K562 treated with DMSO at 1 percent for 12 hours (cell line): ENCODE results near the gene STX19. TPM values are rescaled to one million over a fixed set of nuclear protein-coding genes. Genes with fewer than 3 reads are reported as not detected.

Experiments used
- total RNA-seq: library from RNA; unstranded; fragments of 300-600 nt; gene quantifications from 2 replicates; pipeline ENCODE4 v1.2.3, GENCODE V29; 2022; ENCODE audit not compliant: insufficient read depth

Gene STX19, protein sequence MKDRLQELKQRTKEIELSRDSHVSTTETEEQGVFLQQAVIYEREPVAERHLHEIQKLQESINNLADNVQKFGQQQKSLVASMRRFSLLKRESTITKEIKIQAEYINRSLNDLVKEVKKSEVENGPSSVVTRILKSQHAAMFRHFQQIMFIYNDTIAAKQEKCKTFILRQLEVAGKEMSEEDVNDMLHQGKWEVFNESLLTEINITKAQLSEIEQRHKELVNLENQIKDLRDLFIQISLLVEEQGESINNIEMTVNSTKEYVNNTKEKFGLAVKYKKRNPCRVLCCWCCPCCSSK
- total RNA-seq, result not detected in 2 replicates

DNA sequence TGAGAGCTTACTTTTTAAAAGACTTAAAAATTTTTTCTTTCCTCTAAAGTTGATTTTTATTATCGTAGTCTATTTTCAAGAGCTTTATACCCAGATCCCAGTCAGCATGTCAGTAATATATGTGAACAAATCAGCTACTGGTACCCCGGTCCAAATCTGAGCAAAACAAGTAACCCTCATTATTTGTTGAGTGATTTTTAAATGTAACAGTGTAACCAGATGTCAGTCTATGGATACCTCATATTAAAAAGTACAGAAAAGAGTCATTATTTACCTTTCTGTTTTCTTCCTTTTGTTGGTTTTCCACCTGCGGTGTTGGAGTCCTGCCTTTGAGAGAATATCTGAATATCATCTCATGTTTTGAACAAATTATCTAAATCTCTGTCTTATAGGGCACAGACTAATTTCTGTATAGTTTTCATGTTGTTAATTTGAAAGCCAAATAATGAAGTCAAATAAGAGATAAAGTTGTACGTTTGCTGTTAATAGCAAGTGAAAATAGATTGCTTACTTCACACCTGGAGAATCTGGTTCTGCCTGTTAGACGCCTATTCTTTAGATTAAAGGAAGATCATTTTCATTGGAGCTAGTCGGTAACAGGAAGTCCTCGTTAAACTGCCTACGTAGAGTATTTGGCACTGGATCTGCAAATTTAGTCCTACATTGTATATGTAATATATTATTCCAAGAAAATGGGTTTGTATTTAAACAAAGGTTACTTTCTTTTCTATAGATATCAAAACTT is at the start of gene STX19:
TSS of gene STX19 (minus strand) at position 505 of the 745 bp plus-strand sequence. CDS start 13,328 bp downstream, outside the sequence.

DNA sequence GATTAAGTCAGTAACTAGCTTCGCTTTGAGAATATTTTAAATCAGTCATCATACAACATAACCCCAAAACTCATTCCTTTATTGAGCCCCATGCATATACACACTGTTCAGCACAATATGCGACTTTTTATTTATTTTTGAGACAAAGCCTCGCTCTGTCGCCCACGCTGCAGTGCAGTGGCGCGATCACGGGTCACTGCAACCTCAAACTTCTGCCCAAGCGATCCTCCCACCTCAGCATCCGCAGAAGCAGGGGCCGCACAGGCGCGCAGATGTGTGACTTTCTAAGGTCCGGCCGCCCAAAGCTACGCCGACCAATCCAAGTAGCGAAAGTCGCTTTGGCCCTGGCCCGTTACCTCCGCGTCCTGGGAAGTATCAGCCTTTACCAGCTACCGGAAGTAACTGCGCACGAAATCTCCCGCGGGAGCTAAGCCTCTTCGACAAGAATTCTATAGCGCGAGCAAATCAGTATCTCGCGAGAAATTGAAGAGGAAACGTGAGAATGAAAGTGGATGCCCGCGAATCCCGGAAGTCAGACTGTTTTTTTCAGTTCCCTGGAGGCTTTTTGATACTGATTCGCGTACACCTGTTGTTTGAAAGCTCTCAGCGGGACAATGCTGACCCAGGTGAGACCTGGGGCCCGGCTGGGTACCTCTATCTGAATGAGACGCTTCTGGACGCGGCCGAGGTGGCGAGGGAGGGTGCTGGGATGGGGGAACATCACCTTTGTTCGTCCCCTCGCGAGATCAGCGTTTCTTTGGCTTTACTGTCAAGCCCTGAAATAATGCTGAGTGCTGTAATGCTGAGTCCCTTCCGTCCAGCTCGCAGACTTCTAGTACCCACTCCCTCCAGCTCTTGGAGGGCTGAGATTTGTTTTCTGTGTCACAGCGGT is 34.4 kb upstream of the STX19 start, which contains the start of the genes DHFR2 and NSUN3:
TSS of gene DHFR2 (minus strand) at position 404 of the 892 bp plus-strand sequence. CDS start 1,405 bp downstream, outside the sequence.
TSS of gene NSUN3 (plus strand) at position 549 of the 892 bp plus-strand sequence. CDS start at position 615, 66 bp downstream.

GRCh38 chr3:93979850-93980676 is 48.3 kb downstream of the STX19 start, which contains the start of gene ARL13B:
TSS of gene ARL13B (plus strand) at chr3:93980155. CDS start at chr3:93980424, 269 bp downstream.

DNA sequence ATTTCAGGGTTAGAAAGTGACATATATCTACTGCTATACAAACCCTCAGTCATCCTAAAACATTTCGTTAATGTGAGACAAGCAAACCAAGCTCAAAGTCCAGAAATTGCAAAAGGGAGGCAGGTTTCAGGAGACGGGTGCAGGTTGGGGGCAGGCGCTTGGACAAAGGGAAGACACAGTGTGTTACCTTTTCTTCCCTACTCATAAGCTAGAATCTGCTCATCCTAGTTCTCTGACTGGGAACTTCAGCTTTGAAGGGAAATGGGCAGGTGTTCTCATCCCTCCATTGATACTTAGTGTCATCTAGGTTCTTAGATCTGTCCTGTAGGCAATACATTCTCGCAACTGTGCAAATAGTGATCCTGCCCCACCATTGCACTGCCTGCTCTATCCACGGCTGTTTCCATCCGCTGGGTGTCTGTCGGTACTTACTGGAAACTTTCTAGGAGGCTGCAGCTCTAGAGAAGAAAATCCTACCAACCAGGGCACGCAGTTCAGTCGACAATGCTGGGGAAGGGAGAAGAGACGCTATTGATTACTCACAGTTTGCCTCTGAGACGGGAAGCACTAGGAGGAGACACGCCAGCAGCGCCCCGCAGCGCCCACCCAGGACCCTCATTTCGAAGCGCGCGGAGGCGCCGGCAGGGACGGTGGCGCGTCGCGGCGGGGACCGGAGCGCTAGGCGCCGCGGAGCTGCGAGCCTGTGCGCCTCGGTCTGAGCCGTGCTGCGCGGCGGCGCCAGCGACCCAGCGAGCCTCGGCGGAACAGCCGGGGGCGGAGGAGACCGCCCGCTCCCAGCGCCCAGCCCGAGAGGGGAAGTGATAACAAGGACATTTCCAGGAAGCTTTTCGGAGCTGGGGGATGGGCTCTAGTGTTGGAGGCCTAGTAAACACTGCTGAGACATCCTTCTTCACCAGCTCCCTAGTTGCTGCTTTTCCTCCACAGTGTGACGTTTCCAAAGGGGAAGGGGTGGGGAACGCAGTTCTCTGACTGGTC is 55.0 kb downstream of the STX19 start, which contains the start of gene PROS1:
TSS of gene PROS1 (minus strand) at position 766 of the 996 bp plus-strand sequence. CDS start at position 619, 147 bp downstream.

Other genes with a start within 250 kb of the STX19 start
- 10.0 and 30.3 TPM in 2 replicates for gene PROS1, start 54.7 kb downstream of the STX19 start, total RNA-seq
- gene ARL13B, start 48.4 kb downstream of the STX19 start, total RNA-seq, result 2.9 and 8.7 TPM in 2 replicates
- gene DHFR2, start 34.3 kb upstream of the STX19 start, total RNA-seq, result 0.70 and 2.4 TPM in 2 replicates
- 2.2 and 5.3 TPM in 2 replicates for gene NSUN3, start 34.5 kb upstream of the STX19 start, total RNA-seq